Liver (tissue), 9 donors: ENCODE measurements around the gene PAX7. TPM values are rescaled to one million over a fixed set of nuclear protein-coding genes. Genes with fewer than 3 reads are reported as not detected.

Experiments used
- DNase-seq: peaks from one replicate; pipeline ENCODE4 v3.0.0-alpha.2; 2017; ENCODE audit warnings: low spot score
- H3K27ac ChIP-seq, 2 donors: one replicate each; pipeline ENCODE4 v1.7.0; 2013; ENCODE audit warnings: inconsistent platforms in 2 of 2, low read length in 2 of 2, control low read depth in 1 of 2, low read depth in 1 of 2, mild to moderate bottlenecking in 1 of 2
- H3K27me3 ChIP-seq, 4 donors: one replicate each; pipeline versions ENCODE4 v1.6.1 to v1.7.0; 2013; ENCODE audit warnings: low read length in 3 of 4, inconsistent platforms in 1 of 4, mild to moderate bottlenecking in 1 of 4, moderate library complexity in 1 of 4; ENCODE audit not compliant: control insufficient read depth in 4 of 4, insufficient read depth in 4 of 4
- H3K36me3 ChIP-seq, 4 donors: one replicate each; pipeline versions ENCODE4 v1.6.1 to v1.7.0; 2013; ENCODE audit warnings: low read length in 3 of 4, mild to moderate bottlenecking in 3 of 4, low read depth in 1 of 4, moderate library complexity in 1 of 4; ENCODE audit not compliant: control insufficient read depth in 4 of 4, insufficient read depth in 3 of 4
- H3K4me1 ChIP-seq, 4 donors: one replicate each; pipeline versions ENCODE4 v1.6.1 to v1.7.0; 2013; ENCODE audit warnings: low read length in 3 of 4, mild to moderate bottlenecking in 3 of 4, moderate library complexity in 1 of 4; ENCODE audit not compliant: control insufficient read depth in 4 of 4, insufficient read depth in 4 of 4
- H3K4me3 ChIP-seq, 3 donors: one replicate each; pipeline versions ENCODE4 v1.6.1 to v1.7.0; 2013; ENCODE audit warnings: low read length in 3 of 3, control low read depth in 1 of 3, low read depth in 1 of 3, mild to moderate bottlenecking in 1 of 3
- H3K9ac ChIP-seq, 2 donors: one replicate each; pipeline ENCODE4 v1.7.0; 2013; ENCODE audit warnings: low read length in 2 of 2, mild to moderate bottlenecking in 2 of 2, moderate library complexity in 2 of 2, control low read depth in 1 of 2, low read depth in 1 of 2
- H3K9me3 ChIP-seq, 4 donors: one replicate each; pipeline versions ENCODE4 v1.6.1 to v1.7.0; 2013; ENCODE audit warnings: low read length in 3 of 4; ENCODE audit not compliant: control insufficient read depth in 4 of 4
- CTCF ChIP-seq: fragments of 150-350 bp; IDR thresholded peaks from 2 replicates; pipeline ENCODE4 v1.5.1; 2017; ENCODE audit warnings: improper control_type of control experiment, low read depth, low read length; ENCODE audit not compliant: missing input control
- EGR1 ChIP-seq, 2 donors: IDR thresholded peaks; 2 replicates each; pipeline ENCODE4 v1.6.1; 2016 to 2018; ENCODE audit warnings: antibody characterized with exemption in 2 of 2, low read depth in 2 of 2
- FOXA1 ChIP-seq: IDR thresholded peaks from 2 replicates; pipeline ENCODE4 v1.6.1; 2016; ENCODE audit warnings: antibody characterized with exemption
- FOXA2 ChIP-seq: IDR thresholded peaks from 2 replicates; pipeline ENCODE4 v1.6.1; 2016; ENCODE audit warnings: antibody characterized with exemption
- JUND ChIP-seq, 2 donors: IDR thresholded peaks; 2 replicates each; pipeline ENCODE4 v1.6.1; 2016; ENCODE audit warnings: antibody characterized with exemption in 2 of 2
- MAX ChIP-seq: IDR thresholded peaks from 2 replicates; pipeline ENCODE4 v1.6.1; 2016; ENCODE audit warnings: antibody characterized with exemption
- NR2F2 ChIP-seq: IDR thresholded peaks from 2 replicates; pipeline ENCODE4 v1.6.1; 2016; ENCODE audit warnings: antibody characterized with exemption
- RAD21 ChIP-seq, 2 donors: IDR thresholded peaks; 2 replicates each; pipeline ENCODE4 v1.6.1; 2016; ENCODE audit warnings: antibody characterized with exemption in 2 of 2, mild to moderate bottlenecking in 2 of 2
- REST ChIP-seq: IDR thresholded peaks from 2 replicates; pipeline ENCODE4 v1.6.1; 2016; ENCODE audit warnings: antibody characterized with exemption, mild to moderate bottlenecking
- RXRA ChIP-seq, 2 donors: IDR thresholded peaks; 2 replicates each; pipeline ENCODE4 v1.6.1; 2017 to 2018; ENCODE audit warnings: antibody characterized with exemption in 2 of 2, mild to moderate bottlenecking in 1 of 2
- SP1 ChIP-seq: IDR thresholded peaks from 2 replicates; pipeline ENCODE4 v1.6.1; 2018; ENCODE audit warnings: antibody characterized with exemption, mild to moderate bottlenecking
- TAF1 ChIP-seq: conservative IDR thresholded peaks from 2 replicates; pipeline ENCODE4 v1.6.1; 2016; ENCODE audit warnings: antibody characterized with exemption, mild to moderate bottlenecking
- YY1 ChIP-seq: IDR thresholded peaks from 2 replicates; pipeline ENCODE4 v1.6.1; 2016; ENCODE audit warnings: antibody characterized with exemption, mild to moderate bottlenecking
- WGBS: extraction: QIAGEN DNeasy Blood & Tissue Kit; methylation state at CpG from one replicate; pipeline ENCODE4 v1.1.7; 2013; 5-methylcytosine and 5-hydroxymethylcytosine counted together
- polyA plus RNA-seq, 2 donors: library from polyadenylated mRNA; stranded (reverse) in 1 of 2; unstranded in 1 of 2; fragments of 200-250 nt in 1 of 2; fragments of >200 nt in 1 of 2; fragmentation: Nextera tagmentation in 1 of 2; extraction: Ambion mirVana in 1 of 2; gene quantifications; one replicate each; pipeline versions ENCODE4 v1.2.1 to v1.2.3, GENCODE V29; 2013 to 2015
- total RNA-seq, 2 donors: library from RNA; depleted of rRNA; stranded (reverse); fragments of >200 nt; gene quantifications; one replicate each; pipeline ENCODE4 v1.2.3, GENCODE V29; 2014
- donor health status: healthy.
- donor health status: healthy.
- donor health status: healthy.
- donor health status: healthy.
- donor health status: healthy.

Gene PAX7
- total and polyA plus RNA-seq, 4 donors = not detected

- Histone ChIP-seq H3K4me3 (no peak overlapping the region), H3K9me3 (no peaks in the 10 kb centered on the region), H3K9ac (no peak overlapping the region), H3K36me3 (no peaks in the 10 kb centered on the region), H3K4me1 (no peaks in the 10 kb centered on the region), H3K27ac (no peak overlapping the region), H3K27me3 (peaks cover 0 to 2% (median 2%) of the 10 kb centered on the region in 4 donors)
- 25% methylated on average over 19 of the region's 19 CpGs for WGBS
- DNase-seq = no peak
- TF ChIP-seq FOXA2 (no peak), CTCF (no peak), RAD21 (IDR thresholded peaks at IDR 0.05) (no peak), FOXA1 (no peak), EGR1 (IDR thresholded peaks at IDR 0.05; ENCODE audit: low read depth in 2 of 2) (no peak), JUND (IDR thresholded peaks at IDR 0.05) (no peak), RXRA (IDR thresholded peaks at IDR 0.05) (no peak), REST (no peak)
These were observed 93.2 kb downstream of the PAX7 start for GRCh38 chr1:18723701-18724411.

GRCh38 chr1:18724801-18725200, 94.2 kb downstream of the PAX7 start:
- peaks cover 0 to 2% (median under 1%) of the 10 kb centered on the region in 4 donors for H3K27me3 ChIP-seq

More at GRCh38 chr1:18724801-18725200, 94.2 kb downstream of the PAX7 start:
- no peaks in the 10 kb centered on the region for H3K36me3 ChIP-seq
- H3K9ac ChIP-seq = no peak overlapping the region
- 38% methylated on average over 7 of the region's 7 CpGs for WGBS
- TF ChIP-seq TAF1 = no peak
- TF ChIP-seq CTCF = no peak
- no peak for TF ChIP-seq FOXA2
- no peak for TF ChIP-seq REST
- no peak for TF ChIP-seq SP1
- TF ChIP-seq JUND (IDR thresholded peaks at IDR 0.05) = no peak
- TF ChIP-seq MAX = no peak
- TF ChIP-seq YY1 = no peak
- no peak for TF ChIP-seq NR2F2
- H3K4me1 ChIP-seq = no peaks in the 10 kb centered on the region
- H3K4me3 ChIP-seq = no peak overlapping the region
- no peaks in the 10 kb centered on the region for H3K9me3 ChIP-seq
- no peak for DNase-seq
- H3K27ac ChIP-seq = no peak overlapping the region
